DOHH2 (cell line): ENCODE measurements around the gene PKIG.

Source experiments
- H3F3A ChIP-seq: fragments of 200-600 bp; sonication (generic), shearing (Covaris generic); 2 replicates; pipeline ENCODE4 v1.6.0; 2016; ENCODE audit warnings: antibody characterized with exemption, mild to moderate bottlenecking; ENCODE audit not compliant: control insufficient read depth, insufficient read depth
- H3K27ac ChIP-seq: fragments of 200-600 bp; sonication (generic); 2 replicates; pipeline ENCODE4 v1.5.1; 2014; ENCODE audit warnings: low read depth, mild to moderate bottlenecking, low read length, moderate library complexity
- H3K27me3 ChIP-seq: fragments of 200-600 bp; sonication (generic); 2 replicates; pipeline ENCODE4 v1.6.1; 2014; ENCODE audit warnings: mild to moderate bottlenecking, low read length, mixed read lengths; ENCODE audit not compliant: control insufficient read depth
- H3K36me3 ChIP-seq: fragments of 200-600 bp; sonication (generic); 2 replicates; pipeline ENCODE4 v1.6.1; 2014; ENCODE audit warnings: mild to moderate bottlenecking, low read length, moderate library complexity, mixed read lengths; ENCODE audit not compliant: control insufficient read depth
- H3K4me1 ChIP-seq: fragments of 200-600 bp; sonication (generic); 2 replicates; pipeline ENCODE4 v1.6.1; 2014; ENCODE audit warnings: mild to moderate bottlenecking, low read length, mixed read lengths; ENCODE audit not compliant: control insufficient read depth
- H3K4me2 ChIP-seq: fragments of 200-600 bp; sonication (generic); 2 replicates; pipeline ENCODE4 v1.6.0; 2014; ENCODE audit warnings: mild to moderate bottlenecking, low read length, moderate library complexity
- H3K4me3 ChIP-seq: fragments of 200-600 bp; sonication (generic); 2 replicates; pipeline ENCODE4 v1.5.1; 2014; ENCODE audit warnings: mild to moderate bottlenecking, low read length, mixed read lengths
- H3K79me2 ChIP-seq: fragments of 200-600 bp; sonication (generic); 2 replicates; pipeline ENCODE4 v1.6.1; 2014; ENCODE audit warnings: mild to moderate bottlenecking, low read length, mixed read lengths; ENCODE audit not compliant: control insufficient read depth
- H3K9me2 ChIP-seq: fragments of 200-600 bp; sonication (generic); replicated peaks from 2 replicates; pipeline ENCODE4 v1.6.1; 2014; ENCODE audit warnings: mild to moderate bottlenecking, low read length, mixed read lengths; ENCODE audit not compliant: control insufficient read depth
- H3K9me3 ChIP-seq: fragments of 200-600 bp; sonication (generic); 2 replicates; pipeline ENCODE4 v1.6.1; 2014; ENCODE audit warnings: antibody characterized with exemption, low read length, mixed read lengths; ENCODE audit not compliant: control insufficient read depth, insufficient read depth
- H4K20me1 ChIP-seq: fragments of 200-600 bp; sonication (generic); 2 replicates; pipeline ENCODE4 v1.6.0; 2014; ENCODE audit warnings: low read depth, mild to moderate bottlenecking, antibody characterized with exemption, low read length, moderate library complexity; ENCODE audit not compliant: control insufficient read depth, insufficient read depth
- EZH2phosphoT487 ChIP-seq: fragments of 200-600 bp; sonication (generic); IDR thresholded peaks from 2 replicates; pipeline ENCODE4 v1.6.1; 2017; ENCODE audit warnings: borderline replicate concordance, mild to moderate bottlenecking, antibody characterized with exemption, low read length, moderate library complexity, mixed read lengths
- TF ChIP-seq, protein P1 (sequence below): fragments of 200-600 bp; sonication (generic); IDR thresholded peaks from one replicate; pipeline ENCODE4 v1.5.1; 2014; ENCODE audit warnings: antibody characterized with exemption, mild to moderate bottlenecking, low read depth, low read length; ENCODE audit not compliant: poor library complexity, severe bottlenecking

Gene PKIG

DNA sequence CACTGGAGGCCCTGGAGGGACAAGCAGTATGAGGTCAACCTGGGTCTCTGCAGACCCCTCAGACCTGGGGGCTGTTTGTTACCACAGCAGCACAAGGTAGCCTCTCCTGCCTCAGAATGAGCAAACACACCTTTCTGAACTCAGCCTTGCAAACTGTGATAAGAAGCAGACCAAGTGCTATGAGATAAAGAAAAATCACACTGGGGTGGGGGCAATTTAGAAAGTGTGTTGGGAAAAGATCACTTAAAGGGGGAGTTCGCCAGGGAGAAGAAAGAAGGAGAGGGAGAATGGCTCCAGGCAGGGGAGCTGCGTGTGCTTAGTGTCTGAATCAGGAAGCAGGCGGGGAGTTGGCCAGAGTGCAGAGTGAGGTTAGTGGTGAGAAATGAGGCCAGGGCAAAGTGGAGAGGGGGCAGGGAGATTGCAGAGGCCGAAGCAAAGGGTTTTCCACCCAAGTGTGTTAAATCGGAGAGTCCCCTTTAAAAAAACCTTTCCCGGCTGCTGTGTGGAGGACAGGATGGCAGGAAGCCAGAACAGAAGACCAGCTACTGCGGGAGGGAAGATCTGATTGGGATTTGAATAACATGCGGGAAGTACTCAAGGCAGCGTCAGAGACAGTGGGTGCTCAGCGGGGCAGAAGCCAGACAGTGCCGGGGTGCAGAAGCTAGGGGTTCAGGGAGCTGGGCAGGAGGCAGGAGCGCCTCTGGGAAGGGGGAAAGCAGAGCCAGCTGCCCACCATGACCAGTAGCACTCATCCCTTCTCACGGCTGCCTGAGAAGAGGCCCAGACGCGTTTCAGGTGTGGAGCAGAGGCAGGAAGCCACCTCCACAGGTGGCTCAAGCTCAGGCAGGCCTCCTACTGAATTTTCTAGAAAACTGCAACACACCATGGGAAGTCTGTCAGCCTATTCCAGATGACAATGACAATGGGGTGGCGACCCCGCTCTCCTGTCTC is 60.1 kb downstream of the PKIG start:
- H3K9me3 ChIP-seq: no peaks in the 10 kb centered on the region
- peaks cover 16% of the 10 kb centered on the region for H3K36me3 ChIP-seq
- H3K4me1 ChIP-seq: peaks cover 68% of the 10 kb centered on the region
- H3K4me3 ChIP-seq: peak overlapping the region; percentile 55
- H3K27me3 ChIP-seq: no peaks in the 10 kb centered on the region
- peaks cover 19% of the 10 kb centered on the region for H3K79me2 ChIP-seq
- peak overlapping the region; percentile 95 for H3K27ac ChIP-seq
- no peak for TF ChIP-seq EZH2phosphoT487
- TF ChIP-seq, protein P1, sequence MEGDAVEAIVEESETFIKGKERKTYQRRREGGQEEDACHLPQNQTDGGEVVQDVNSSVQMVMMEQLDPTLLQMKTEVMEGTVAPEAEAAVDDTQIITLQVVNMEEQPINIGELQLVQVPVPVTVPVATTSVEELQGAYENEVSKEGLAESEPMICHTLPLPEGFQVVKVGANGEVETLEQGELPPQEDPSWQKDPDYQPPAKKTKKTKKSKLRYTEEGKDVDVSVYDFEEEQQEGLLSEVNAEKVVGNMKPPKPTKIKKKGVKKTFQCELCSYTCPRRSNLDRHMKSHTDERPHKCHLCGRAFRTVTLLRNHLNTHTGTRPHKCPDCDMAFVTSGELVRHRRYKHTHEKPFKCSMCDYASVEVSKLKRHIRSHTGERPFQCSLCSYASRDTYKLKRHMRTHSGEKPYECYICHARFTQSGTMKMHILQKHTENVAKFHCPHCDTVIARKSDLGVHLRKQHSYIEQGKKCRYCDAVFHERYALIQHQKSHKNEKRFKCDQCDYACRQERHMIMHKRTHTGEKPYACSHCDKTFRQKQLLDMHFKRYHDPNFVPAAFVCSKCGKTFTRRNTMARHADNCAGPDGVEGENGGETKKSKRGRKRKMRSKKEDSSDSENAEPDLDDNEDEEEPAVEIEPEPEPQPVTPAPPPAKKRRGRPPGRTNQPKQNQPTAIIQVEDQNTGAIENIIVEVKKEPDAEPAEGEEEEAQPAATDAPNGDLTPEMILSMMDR: peak; percentile 44
- peak overlapping the region; percentile 87 for H3K4me2 ChIP-seq
- H3F3A ChIP-seq: peaks cover 20% of the 10 kb centered on the region
- H4K20me1 ChIP-seq: no peaks in the 10 kb centered on the region
- H3K9me2 ChIP-seq: no peaks in the 10 kb centered on the region

- Histone ChIP-seq H3K4me1 (peaks cover 74% of the 10 kb centered on the region), H4K20me1 (no peaks in the 10 kb centered on the region), H3K9me3 (no peaks in the 10 kb centered on the region), H3K4me2 (peak overlapping the region; percentile 87), H3K36me3 (peaks cover 20% of the 10 kb centered on the region), H3K27ac (peak overlapping the region; percentile 95), H3F3A (peaks cover 20% of the 10 kb centered on the region), H3K9me2 (no peaks in the 10 kb centered on the region), H3K4me3 (peak overlapping the region; percentile 55), H3K27me3 (no peaks in the 10 kb centered on the region), H3K79me2 (peaks cover 25% of the 10 kb centered on the region)
- TF ChIP-seq EZH2phosphoT487: no peak
- TF ChIP-seq, protein P1: no peak
Observed at GRCh38 chr20:44643154-44643519, 60.8 kb downstream of the PKIG start.

GRCh38 chr20:44643596-44644229 is 61.3 kb downstream of the PKIG start:
- peak overlapping the region; percentile 87 for H3K4me2 ChIP-seq
- peaks cover 30% of the 10 kb centered on the region for H3K79me2 ChIP-seq
- no peaks in the 10 kb centered on the region for H3K27me3 ChIP-seq
- H3K9me2 ChIP-seq: no peaks in the 10 kb centered on the region
- peaks cover 20% of the 10 kb centered on the region for H3F3A ChIP-seq
- peak overlapping the region; percentile 95 for H3K27ac ChIP-seq
- peaks cover 22% of the 10 kb centered on the region for H3K36me3 ChIP-seq
- H3K4me3 ChIP-seq: peak overlapping the region; percentile 55
- no peaks in the 10 kb centered on the region for H4K20me1 ChIP-seq
- TF ChIP-seq, protein P1: no peak
- no peak for TF ChIP-seq EZH2phosphoT487
- no peaks in the 10 kb centered on the region for H3K9me3 ChIP-seq
- H3K4me1 ChIP-seq: peaks cover 80% of the 10 kb centered on the region
